ENCODE results near the gene TP53I13. TPM values are rescaled to one million over a fixed set of nuclear protein-coding genes. Genes with fewer than 3 reads are reported as not detected.

TP53I13 gene
- total and polyA plus RNA-seq, 2 donors from 2014 or later: 51.6 to 75.5 TPM

GRCh38 chr17:29608986-29609385 lies 40.5 kb downstream of the TP53I13 start:
- peaks cover 0 to 6% (median 4%) of the 10 kb centered on the region in 3 donors for H3K4me1 ChIP-seq (ENCODE audit: control insufficient read depth in 2 of 3, insufficient read depth in 2 of 3, low read depth in 1 of 3, low read length in 3 of 3)
- no peak overlapping the region for H3K27ac ChIP-seq (ENCODE audit: low read depth in 2 of 2, low read length in 2 of 2)
- H3K9me3 ChIP-seq (ENCODE audit: control insufficient read depth in 2 of 3, insufficient read depth in 1 of 3, low read length in 3 of 3): no peaks in the 10 kb centered on the region
- no peak overlapping the region for H3K4me3 ChIP-seq (ENCODE audit: low read length in 3 of 3)
- H3K27me3 ChIP-seq (ENCODE audit: control insufficient read depth, insufficient read depth, low read length): no peaks in the 10 kb centered on the region
- intact Hi-C loops (cut with DNase I): no loop called here
- H3K36me3 ChIP-seq (ENCODE audit: control insufficient read depth in 2 of 3, insufficient read depth in 3 of 3, low read length in 3 of 3): no peaks in the 10 kb centered on the region
- no peak for TF ChIP-seq CTCF (IDR thresholded peaks at IDR 0.05; ENCODE audit: borderline replicate concordance, extremely low read depth, insufficient read depth)
- H3K9ac ChIP-seq (ENCODE audit: low read length in 3 of 3): no peak overlapping the region
- FAIRE-seq (no peak), DNase-seq (peak in 2 of 5 donors; percentile 30 to 57)

- no peak overlapping the region for H3K4me3 ChIP-seq (ENCODE audit: low read length in 3 of 3)
- H3K27me3 ChIP-seq (ENCODE audit: control insufficient read depth, insufficient read depth, low read length): no peaks in the 10 kb centered on the region
- intact Hi-C loops (cut with DNase I): no loop called here
- no peak overlapping the region for H3K27ac ChIP-seq (ENCODE audit: low read depth in 2 of 2, low read length in 2 of 2)
- H3K9ac ChIP-seq (ENCODE audit: low read length in 3 of 3): no peak overlapping the region
- H3K9me3 ChIP-seq (ENCODE audit: control insufficient read depth in 2 of 3, insufficient read depth in 1 of 3, low read length in 3 of 3): no peaks in the 10 kb centered on the region
- no peak for DNase-seq
- no peak for TF ChIP-seq CTCF (IDR thresholded peaks at IDR 0.05; ENCODE audit: borderline replicate concordance, extremely low read depth, insufficient read depth)
- H3K4me1 ChIP-seq (ENCODE audit: control insufficient read depth in 2 of 3, insufficient read depth in 2 of 3, low read depth in 1 of 3, low read length in 3 of 3): peaks cover 0 to 9% (median 4%) of the 10 kb centered on the region in 3 donors
- FAIRE-seq: no peak
- no peaks in the 10 kb centered on the region for H3K36me3 ChIP-seq (ENCODE audit: control insufficient read depth in 2 of 3, insufficient read depth in 3 of 3, low read length in 3 of 3)
Observed at GRCh38 chr17:29610395-29610794, 41.9 kb downstream of the TP53I13 start.

- Histone ChIP-seq H3K9me3 (ENCODE audit: control insufficient read depth in 2 of 3, insufficient read depth in 1 of 3, low read length in 3 of 3) (no peaks in the 10 kb centered on the region), H3K4me1 (ENCODE audit: control insufficient read depth in 2 of 3, insufficient read depth in 2 of 3, low read depth in 1 of 3, low read length in 3 of 3) (peaks cover 0 to 16% (median 10%) of the 10 kb centered on the region in 3 donors), H3K27ac (ENCODE audit: low read depth in 2 of 2, low read length in 2 of 2) (no peak overlapping the region), H3K36me3 (ENCODE audit: control insufficient read depth in 2 of 3, insufficient read depth in 3 of 3, low read length in 3 of 3) (no peaks in the 10 kb centered on the region), H3K9ac (ENCODE audit: low read length in 3 of 3) (no peak overlapping the region), H3K4me3 (ENCODE audit: low read length in 3 of 3) (no peak overlapping the region), H3K27me3 (ENCODE audit: control insufficient read depth, insufficient read depth, low read length) (peaks cover 5% of the 10 kb centered on the region)
- intact Hi-C loops (cut with DNase I): no loop called here
- TF ChIP-seq CTCF (IDR thresholded peaks at IDR 0.05; ENCODE audit: borderline replicate concordance, extremely low read depth, insufficient read depth): no peak
- no peak for DNase-seq
- no peak for FAIRE-seq
Observed at GRCh38 chr17:29611351-29612093, 43.0 kb downstream of the TP53I13 start.

Measured in kidney (tissue), 14 donors.